ENCODE results near the gene TCEA3.
A peak's percentile ranks its signal among the peaks of the same experiment; 100 is the strongest.

Gene TCEA3

GRCh38 chr1:23341931-23342692 lies 82.4 kb downstream of the TCEA3 start:
- no peak for TF ChIP-seq CTCF (IDR thresholded peaks at IDR 0.05; ENCODE audit: low read depth, low read length)
- H3K4me3 ChIP-seq (replicated peaks in 1 of 2; ENCODE audit: low read depth in 2 of 2, low read length in 2 of 2) = peak overlapping the region; percentile 64 to 77
- DNase-seq (ENCODE audit: low read depth in 2 of 2) = peak; percentile 24 to 32

- no peak for TF ChIP-seq CTCF (IDR thresholded peaks at IDR 0.05; ENCODE audit: low read depth, low read length)
- DNase-seq (ENCODE audit: low read depth in 2 of 2) = no peak
- H3K4me3 ChIP-seq (replicated peaks in 1 of 2; ENCODE audit: low read depth in 2 of 2, low read length in 2 of 2) = no peak overlapping the region
These were observed 84.9 kb downstream of the TCEA3 start for GRCh38 chr1:23339632-23340031.

GRCh38 chr1:23337869-23338268 lies 86.7 kb downstream of the TCEA3 start:
- no peak for TF ChIP-seq CTCF (IDR thresholded peaks at IDR 0.05; ENCODE audit: low read depth, low read length)
- no peak overlapping the region for H3K4me3 ChIP-seq (replicated peaks in 1 of 2; ENCODE audit: low read depth in 2 of 2, low read length in 2 of 2)
- DNase-seq (ENCODE audit: low read depth in 2 of 2) = peak; percentile 10 to 17

- no peak for DNase-seq (ENCODE audit: low read depth in 2 of 2)
- TF ChIP-seq CTCF (IDR thresholded peaks at IDR 0.05; ENCODE audit: low read depth, low read length) = no peak
- no peak overlapping the region for H3K4me3 ChIP-seq (replicated peaks in 1 of 2; ENCODE audit: low read depth in 2 of 2, low read length in 2 of 2)
These were observed 92.8 kb downstream of the TCEA3 start for GRCh38 chr1:23331713-23332112.
